ENCODE results near the gene CCDC167. TPM values are rescaled to one million over a fixed set of nuclear protein-coding genes. Genes with fewer than 3 reads are reported as not detected.

Gene CCDC167
- total and polyA plus RNA-seq, 10 of the 15 experiments (the other 5 are each of a cell fraction or from before 2014, with no cell fraction given) = 74.9 to 380 (median 137) TPM

GRCh38 chr6:37435373-37435772 is 64.3 kb downstream of the CCDC167 start (continued):
- TF ChIP-seq MAX (IDR thresholded peaks at IDR 0.05; ENCODE audit: low read depth, low read length) = no peak
- no peak for TF ChIP-seq KDM1A (IDR thresholded peaks at IDR 0.05; ENCODE audit: borderline replicate concordance)
- TF ChIP-seq NRF1 (conservative IDR thresholded peaks at IDR 0.05; ENCODE audit: low read depth, low read length) = no peak
- TF ChIP-seq BRCA1 (IDR thresholded peaks at IDR 0.05; ENCODE audit: low read depth, low read length) = no peak

DNA sequence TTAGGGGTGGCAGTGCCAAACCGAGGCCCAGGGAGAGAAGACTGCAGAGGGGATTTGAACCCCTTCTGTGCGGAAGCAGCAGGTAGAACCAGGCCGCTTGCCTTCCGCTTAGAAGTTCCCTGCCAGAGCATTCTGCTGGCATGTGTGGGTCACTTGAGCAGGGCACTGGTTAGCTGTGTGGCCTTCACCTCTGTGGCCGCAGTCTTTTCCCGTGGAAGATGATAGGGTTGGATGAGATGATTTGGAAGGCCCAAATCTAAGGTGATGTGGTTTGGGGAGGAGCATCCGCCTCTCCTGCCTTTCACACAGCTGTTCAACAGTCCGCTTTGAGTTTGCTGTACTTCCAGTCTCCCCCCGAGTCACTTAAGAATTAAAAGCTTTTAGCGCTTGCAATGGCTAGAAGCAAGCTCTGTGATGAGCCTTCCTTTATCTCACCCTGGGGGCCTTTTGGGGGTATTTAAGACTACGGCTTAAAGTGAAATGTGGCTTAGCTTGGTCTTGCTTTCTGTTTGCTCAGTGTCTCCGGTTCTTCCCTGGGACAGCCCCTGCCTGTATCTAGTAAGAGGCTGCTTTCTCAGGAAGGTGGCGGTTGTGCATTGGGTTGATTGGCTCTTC is 65.9 kb downstream of the CCDC167 start:
- peak; percentile 31 for DNase-seq (ENCODE audit: low read depth, low spot score)
- ChIA-PET POLR2A (interaction anchor here (0.5 to 2.3 kb wide), 12 partner anchors 9 to 132 kb away, joined by 3 to 11 read pairs (median 3); partner anchors contain the start of gene RNF8), RAD21 (ENCODE audit: unreplicated experiment) (interaction anchor here (0.7 to 2.6 kb wide), 9 partner anchors 20 to 132 kb away, joined by 3 to 12 read pairs (median 4); no protein-coding TSS in a partner anchor), SMC1A (ENCODE audit: uncharacterized antibody, unreplicated experiment) (interaction anchor here (0.8 to 2.4 kb wide), 16 partner anchors 8 to 132 kb away, joined by 3 to 10 read pairs (median 4); no protein-coding TSS in a partner anchor), CTCF (interaction anchor here (0.9 to 2.0 kb wide), 13 partner anchors 10 to 1060 kb away, joined by 3 to 8 read pairs (median 3); no protein-coding TSS in a partner anchor)
- H3K27ac ChIP-seq (ENCODE audit: control insufficient read depth, insufficient read depth) = peak overlapping the region; percentile 94
- H3K79me2 ChIP-seq (ENCODE audit: control insufficient read depth, insufficient read depth, low read length) = peaks cover 46% of the 10 kb centered on the region
- BruUV-seq (replicated peaks) = TSS peak; percentile 48
- peaks cover 5% of the 10 kb centered on the region for H3K4me1 ChIP-seq (ENCODE audit: control insufficient read depth, insufficient read depth, low read length)
- WGBS (ENCODE audit: insufficient coverage, insufficient replicate concordance, low lambda C conversion rate, missing lambda C conversion rate) = 0% methylated on average over 13 of the region's 13 CpGs
- peak overlapping the region; percentile 83 for H3K4me2 ChIP-seq (ENCODE audit: control insufficient read depth, insufficient read depth)
- peak overlapping the region; percentile 49 for H2AFZ ChIP-seq (ENCODE audit: control insufficient read depth, low read depth, low read length)
- ATAC-seq = peak; percentile 66
- H4K20me1 ChIP-seq (ENCODE audit: control insufficient read depth, insufficient read depth) = no peaks in the 10 kb centered on the region
- FAIRE-seq = no peak
- peaks cover 2 to 17% of the 10 kb centered on the region in 2 experiments; a peak in 2 of 4 replicates for H3K36me3 ChIP-seq (ENCODE audit: control insufficient read depth in 2 of 2, insufficient read depth in 2 of 2, low read length in 1 of 2)
- intact Hi-C loops (cut with micrococcal nuclease; ENCODE audit: unreplicated experiment) = loop anchor here (5.0 kb wide), 1 partner anchor 124 kb away; no protein-coding TSS in a partner anchor
- H3K9me3 ChIP-seq (replicated peaks; ENCODE audit: control insufficient read depth, insufficient read depth, low read length) = no peaks in the 10 kb centered on the region
- H3K9ac ChIP-seq (ENCODE audit: control insufficient read depth, insufficient read depth, low read length) = peak overlapping the region; percentile 94
- H3K27me3 ChIP-seq (replicated peaks in 1 of 2; ENCODE audit: control insufficient read depth in 2 of 2, insufficient read depth in 2 of 2, low read length in 1 of 2) = no peaks in the 10 kb centered on the region
- H3K4me3 ChIP-seq = peak overlapping the region; percentile 97
- in situ Hi-C loops (cut with MboI) = no loop called here
- TF ChIP-seq POLR2AphosphoS5 (IDR thresholded peaks at IDR 0.05; ENCODE audit: low read length) (peak; percentile 72), RUNX3 (IDR thresholded peaks at IDR 0.05; ENCODE audit: low read length) (peak; percentile 46; the same call in 1 of the 2 replicates), CBFB (IDR thresholded peaks at IDR 0.05; ENCODE audit: low read depth) (0 out of 2 replicates have a peak, but pooled peaks have one; percentile 42), CEBPB (IDR thresholded peaks at IDR 0.05; ENCODE audit: borderline replicate concordance in 1 of 2, low read depth in 2 of 2, low read length in 2 of 2) (no peak), SUPT20H (IDR thresholded peaks at IDR 0.05; ENCODE audit: borderline replicate concordance, control insufficient read depth, low read depth, low read length) (no peak), GABPA (IDR thresholded peaks at IDR 0.05; ENCODE audit: low read depth) (no peak), CREM (IDR thresholded peaks at IDR 0.05; ENCODE audit: low read depth) (0 out of 2 replicates have a peak, but pooled peaks have one; percentile 32), TAF1 (IDR thresholded peaks at IDR 0.05; ENCODE audit: borderline replicate concordance, low read depth, low read length) (peak; percentile 15; the same call in 1 of the 2 replicates), NFXL1 (IDR thresholded peaks at IDR 0.05; ENCODE audit: borderline replicate concordance) (no peak), MXI1 (IDR thresholded peaks at IDR 0.05; ENCODE audit: low read depth, low read length) (0 out of 2 replicates have a peak, but pooled peaks have one; percentile 9), SIN3A (IDR thresholded peaks at IDR 0.05; ENCODE audit: low read depth, low read length) (peak; percentile 73; the same call in 1 of the 2 replicates)
- TF ChIP-seq, protein P1, sequence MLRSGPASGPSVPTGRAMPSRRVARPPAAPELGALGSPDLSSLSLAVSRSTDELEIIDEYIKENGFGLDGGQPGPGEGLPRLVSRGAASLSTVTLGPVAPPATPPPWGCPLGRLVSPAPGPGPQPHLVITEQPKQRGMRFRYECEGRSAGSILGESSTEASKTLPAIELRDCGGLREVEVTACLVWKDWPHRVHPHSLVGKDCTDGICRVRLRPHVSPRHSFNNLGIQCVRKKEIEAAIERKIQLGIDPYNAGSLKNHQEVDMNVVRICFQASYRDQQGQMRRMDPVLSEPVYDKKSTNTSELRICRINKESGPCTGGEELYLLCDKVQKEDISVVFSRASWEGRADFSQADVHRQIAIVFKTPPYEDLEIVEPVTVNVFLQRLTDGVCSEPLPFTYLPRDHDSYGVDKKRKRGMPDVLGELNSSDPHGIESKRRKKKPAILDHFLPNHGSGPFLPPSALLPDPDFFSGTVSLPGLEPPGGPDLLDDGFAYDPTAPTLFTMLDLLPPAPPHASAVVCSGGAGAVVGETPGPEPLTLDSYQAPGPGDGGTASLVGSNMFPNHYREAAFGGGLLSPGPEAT (IDR thresholded peaks at IDR 0.05; ENCODE audit: low read depth) = peak; percentile 62; the same call in 1 of the 2 replicates
- TF ChIP-seq, protein P2, sequence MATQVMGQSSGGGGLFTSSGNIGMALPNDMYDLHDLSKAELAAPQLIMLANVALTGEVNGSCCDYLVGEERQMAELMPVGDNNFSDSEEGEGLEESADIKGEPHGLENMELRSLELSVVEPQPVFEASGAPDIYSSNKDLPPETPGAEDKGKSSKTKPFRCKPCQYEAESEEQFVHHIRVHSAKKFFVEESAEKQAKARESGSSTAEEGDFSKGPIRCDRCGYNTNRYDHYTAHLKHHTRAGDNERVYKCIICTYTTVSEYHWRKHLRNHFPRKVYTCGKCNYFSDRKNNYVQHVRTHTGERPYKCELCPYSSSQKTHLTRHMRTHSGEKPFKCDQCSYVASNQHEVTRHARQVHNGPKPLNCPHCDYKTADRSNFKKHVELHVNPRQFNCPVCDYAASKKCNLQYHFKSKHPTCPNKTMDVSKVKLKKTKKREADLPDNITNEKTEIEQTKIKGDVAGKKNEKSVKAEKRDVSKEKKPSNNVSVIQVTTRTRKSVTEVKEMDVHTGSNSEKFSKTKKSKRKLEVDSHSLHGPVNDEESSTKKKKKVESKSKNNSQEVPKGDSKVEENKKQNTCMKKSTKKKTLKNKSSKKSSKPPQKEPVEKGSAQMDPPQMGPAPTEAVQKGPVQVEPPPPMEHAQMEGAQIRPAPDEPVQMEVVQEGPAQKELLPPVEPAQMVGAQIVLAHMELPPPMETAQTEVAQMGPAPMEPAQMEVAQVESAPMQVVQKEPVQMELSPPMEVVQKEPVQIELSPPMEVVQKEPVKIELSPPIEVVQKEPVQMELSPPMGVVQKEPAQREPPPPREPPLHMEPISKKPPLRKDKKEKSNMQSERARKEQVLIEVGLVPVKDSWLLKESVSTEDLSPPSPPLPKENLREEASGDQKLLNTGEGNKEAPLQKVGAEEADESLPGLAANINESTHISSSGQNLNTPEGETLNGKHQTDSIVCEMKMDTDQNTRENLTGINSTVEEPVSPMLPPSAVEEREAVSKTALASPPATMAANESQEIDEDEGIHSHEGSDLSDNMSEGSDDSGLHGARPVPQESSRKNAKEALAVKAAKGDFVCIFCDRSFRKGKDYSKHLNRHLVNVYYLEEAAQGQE (IDR thresholded peaks at IDR 0.05; ENCODE audit: low read depth, low read length) = no peak
